ENCODE data around the gene HNRNPLL.
"Not testable (repeated sequence)": the region's sequence is repeated elsewhere in the genome, so short reads cannot be mapped to it uniquely, and the experiment has no call there.

Gene HNRNPLL

GRCh38 chr2:38619458-38620164, 16.9 kb upstream of the HNRNPLL start:
- DNase-seq = no peak

- no peak for DNase-seq
Observed at GRCh38 chr2:38617301-38617700, 14.6 kb upstream of the HNRNPLL start.

DNA sequence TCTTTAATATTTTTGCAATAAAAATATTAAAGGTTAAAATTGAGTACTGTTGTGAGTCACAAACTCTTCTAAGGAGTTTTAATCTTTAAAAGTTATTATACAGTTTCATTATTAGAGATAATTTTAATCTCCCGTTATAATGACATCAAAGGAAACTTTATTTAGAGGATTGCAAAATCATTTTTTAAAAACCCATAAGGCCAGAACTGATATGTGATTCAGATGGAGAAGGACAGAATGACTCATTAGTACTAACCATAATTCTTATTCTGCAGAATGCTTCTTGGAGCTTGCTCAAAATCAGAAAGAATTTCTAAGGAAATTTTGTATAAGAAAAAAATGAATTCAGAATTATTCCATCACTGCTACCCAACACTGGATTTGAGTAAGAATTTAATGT, 12.5 kb upstream of the HNRNPLL start:
- no peak for DNase-seq

GRCh38 chr2:38613849-38614213, 11.1 kb upstream of the HNRNPLL start:
- no peak for DNase-seq

DNA sequence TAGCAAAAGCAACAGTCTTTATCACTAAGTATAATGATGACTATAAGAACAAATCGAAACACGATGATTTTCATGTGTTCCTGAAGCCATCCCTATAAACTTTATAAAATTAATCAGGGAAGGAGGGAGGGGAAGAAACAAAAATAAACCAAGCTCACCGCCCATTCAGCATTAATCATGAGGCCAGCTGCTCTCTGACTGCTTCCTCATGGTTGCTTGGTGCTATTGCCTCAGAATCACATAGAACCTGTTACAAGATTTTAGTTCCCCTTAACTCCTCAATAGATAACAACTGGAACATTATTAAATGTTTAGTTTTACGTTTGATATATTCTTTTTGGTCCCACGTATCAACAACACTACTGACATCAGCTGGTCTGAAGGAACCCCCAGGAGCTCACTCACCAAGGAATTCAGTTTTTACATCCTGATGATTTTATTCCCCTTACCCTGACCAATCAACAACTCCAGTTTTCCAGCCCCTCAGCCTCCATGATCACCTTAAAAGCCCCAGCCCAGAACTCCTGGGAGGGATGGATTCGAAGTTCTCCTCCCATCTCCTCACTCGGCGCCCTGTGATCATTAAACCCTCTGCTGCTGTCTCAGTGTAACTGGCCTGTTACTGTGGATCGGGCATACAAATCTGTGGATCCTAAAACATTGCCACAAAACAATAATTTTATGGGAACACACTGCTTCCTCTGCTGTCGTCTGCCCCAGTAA, 10.6 kb upstream of the HNRNPLL start:
- no peak for DNase-seq

- DNase-seq = peak; percentile 21
Observed at GRCh38 chr2:38610851-38611801, 8.4 kb upstream of the HNRNPLL start.

GRCh38 chr2:38609246-38609645, 6.5 kb upstream of the HNRNPLL start:
- not testable (repeated sequence) for DNase-seq

GRCh38 chr2:38608755-38609154, 6.0 kb upstream of the HNRNPLL start:
- DNase-seq = no peak

DNA sequence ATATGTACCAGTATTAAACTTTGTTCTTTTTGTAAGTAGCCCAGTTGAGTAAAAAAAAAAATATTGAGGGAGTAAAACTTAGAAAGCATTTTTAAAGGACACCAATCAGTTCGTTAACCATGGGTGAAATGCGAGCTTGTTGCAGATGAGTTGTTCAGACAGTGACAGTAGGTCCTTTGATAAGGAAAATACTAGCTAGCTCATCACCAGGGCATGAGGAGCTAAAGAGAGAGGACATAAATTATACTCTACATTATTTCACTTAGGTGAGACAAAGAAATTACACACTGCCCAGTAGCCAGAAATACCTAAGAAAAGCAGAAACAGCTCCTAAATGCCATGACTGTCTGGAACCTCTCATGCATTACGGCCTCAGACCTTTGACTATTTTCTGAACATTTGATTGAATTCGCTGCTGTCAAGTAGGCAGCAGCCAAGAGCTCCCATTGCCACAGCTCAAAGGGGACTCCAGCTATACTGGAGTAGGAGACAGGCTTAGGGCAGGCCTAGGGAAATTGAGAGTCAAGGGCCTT, 2.6 kb upstream of the HNRNPLL start:
- no peak for DNase-seq

DNA sequence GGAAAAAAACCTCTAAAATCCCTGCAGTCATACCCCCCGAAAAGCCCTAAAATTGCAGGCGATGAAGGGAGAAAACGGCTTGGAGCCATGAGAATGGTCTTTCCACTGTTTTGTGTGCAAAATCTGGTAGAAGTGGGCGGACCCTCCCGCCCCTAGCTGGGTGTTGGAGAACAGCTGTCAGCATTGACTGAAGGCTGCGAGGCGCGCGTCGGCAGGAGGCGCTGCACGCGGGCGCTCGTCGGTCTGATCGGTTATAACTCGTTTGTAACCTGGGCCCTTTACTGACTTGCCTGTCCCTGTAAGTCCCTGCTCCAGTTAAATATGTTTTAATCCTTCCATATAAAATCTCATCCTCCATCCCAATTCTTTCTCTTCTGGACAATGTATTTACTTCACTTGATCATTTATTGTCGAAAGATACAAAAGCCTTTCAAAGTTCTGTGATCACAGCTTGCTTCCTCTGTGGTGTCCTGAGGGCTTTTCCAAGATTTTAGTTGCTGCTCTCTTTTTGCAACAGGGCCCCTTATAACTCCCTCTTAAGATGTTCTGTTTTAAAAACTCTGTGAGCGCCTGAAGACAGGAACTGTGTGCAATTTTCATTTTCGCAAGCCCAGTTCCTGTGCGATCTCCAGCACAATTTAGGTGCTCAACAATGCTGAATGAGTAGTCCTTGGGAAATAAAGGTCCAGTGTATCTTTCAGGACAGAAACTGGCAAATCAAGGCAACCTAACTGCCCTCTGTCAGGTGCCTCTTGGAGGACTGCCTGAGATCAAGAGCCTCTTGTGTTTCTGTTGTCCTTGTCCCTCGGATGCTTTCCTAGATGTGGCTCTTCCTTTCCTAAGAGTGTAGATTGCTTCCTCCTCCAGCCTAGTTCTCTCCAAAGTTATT, 918 bp upstream of the HNRNPLL start:
- DNase-seq = peak; percentile 81

GRCh38 chr2:38602136-38602731, 494 bp downstream of the HNRNPLL start:
- DNase-seq = peak; percentile 20

DNA sequence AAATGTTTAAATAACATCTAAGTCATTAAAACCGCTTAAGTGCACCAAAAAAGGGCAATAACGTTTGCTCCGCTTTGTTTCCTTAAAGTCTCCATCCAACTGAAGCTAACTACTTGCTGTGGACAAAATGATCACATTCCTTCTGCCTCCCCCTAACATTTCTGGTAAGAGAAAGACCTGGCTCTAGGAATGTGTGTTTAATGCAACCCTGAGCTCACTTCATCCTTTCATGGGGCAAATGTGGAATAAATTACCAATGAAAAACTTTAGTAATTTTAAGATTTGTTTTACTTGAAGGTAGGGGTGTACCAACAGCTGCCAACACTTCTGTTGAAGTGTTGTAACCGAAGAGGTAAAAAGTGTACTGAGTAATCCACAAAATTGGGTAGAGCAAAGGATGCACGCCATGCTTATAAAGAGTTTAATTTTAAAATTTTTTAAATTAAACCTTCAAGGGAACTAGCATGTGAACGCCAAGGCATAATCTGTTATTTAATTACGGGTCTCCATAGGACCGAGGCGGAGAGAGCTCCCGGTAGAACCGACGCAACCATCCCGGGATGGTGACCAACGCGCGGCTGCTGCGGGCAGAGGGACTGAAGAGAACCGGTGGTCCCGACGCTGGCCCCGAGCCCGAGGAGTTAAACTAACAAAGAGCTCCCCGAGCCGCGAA, 1.1 kb downstream of the HNRNPLL start:
- peak; percentile 40 for DNase-seq

- no peak for DNase-seq
Observed at GRCh38 chr2:38600921-38601455, 1.7 kb downstream of the HNRNPLL start.

- peak; percentile 11 for DNase-seq
Observed at GRCh38 chr2:38600242-38600891, 2.4 kb downstream of the HNRNPLL start.

DNA sequence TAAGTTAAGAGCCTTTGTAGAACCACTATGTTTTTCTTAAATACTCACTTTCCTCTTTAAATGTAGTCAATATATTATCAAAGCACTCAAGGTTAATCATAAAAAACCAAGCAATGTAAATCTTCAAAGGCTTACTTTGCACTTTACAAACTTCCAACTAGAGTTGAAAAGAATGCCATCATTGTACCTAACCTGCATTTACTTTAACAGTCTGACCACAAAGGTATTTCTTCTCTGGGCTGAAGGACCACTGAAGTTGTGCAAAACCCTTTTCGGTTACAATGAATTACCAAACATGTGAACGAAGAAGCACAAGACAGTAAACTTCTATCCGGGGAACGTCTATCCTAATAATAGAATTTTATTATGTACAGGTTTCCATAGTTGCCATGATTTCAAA, 3.0 kb downstream of the HNRNPLL start:
- no peak for DNase-seq

DNA sequence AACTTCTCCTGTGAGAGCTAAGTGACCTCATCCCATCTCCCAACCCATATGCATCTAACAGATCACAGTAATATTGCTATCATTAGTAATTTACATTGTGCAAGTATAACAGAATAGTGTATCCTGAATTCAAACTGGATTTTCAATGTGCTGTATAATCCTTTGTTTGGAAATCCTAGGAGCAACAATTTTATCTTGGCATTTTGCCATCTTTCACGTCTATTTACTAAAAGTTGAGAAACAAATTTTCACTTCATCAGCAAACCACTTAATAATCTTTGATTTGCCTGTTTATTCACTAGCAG, 3.8 kb downstream of the HNRNPLL start:
- no peak for DNase-seq

DNA sequence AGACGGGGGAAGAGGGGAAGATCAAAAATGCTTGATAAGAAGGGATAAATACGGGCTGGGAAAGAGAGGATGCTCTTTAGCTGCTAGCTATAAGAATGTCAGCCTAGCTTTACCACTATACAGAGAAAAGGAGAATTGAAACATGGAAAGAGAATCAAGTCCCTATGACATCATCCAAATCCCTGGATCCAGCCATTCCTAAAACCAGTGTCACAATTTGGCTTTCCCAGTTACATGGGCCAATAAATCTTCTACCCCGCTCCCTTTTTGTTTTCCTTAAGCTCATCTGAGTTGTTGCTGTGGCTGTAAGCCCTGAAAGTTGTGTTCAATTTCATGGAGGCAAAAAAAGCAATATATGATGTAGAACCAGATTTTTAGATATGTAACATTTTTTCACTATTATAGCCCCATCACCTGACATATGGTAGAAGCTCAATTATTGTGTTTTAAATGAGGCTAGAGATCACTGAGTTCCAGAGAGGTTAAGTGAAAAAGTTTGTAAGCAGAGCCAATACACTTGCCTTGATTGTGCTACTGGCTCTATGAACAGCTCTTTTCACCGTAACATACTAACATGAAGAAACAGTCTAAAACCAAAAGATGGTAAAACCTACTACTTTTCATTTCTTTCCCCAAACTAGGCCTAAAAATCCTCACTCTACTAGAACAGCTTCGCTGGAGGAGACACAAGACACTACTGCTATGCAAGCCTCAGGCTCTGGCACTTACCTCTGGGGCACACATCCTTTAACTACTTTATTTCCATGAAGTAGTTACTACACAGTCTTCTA, 4.3 kb downstream of the HNRNPLL start:
- DNase-seq = peak; percentile 35

- DNase-seq = no peak
Observed at GRCh38 chr2:38597115-38597514, 5.6 kb downstream of the HNRNPLL start.

- DNase-seq = no peak
Observed at GRCh38 chr2:38596229-38596628, 6.5 kb downstream of the HNRNPLL start.

Data from fibroblast of skin of back (primary cell).